Ectodermal cell (in vitro differentiated cells): ENCODE data around the gene SYT3.

ENCODE experiments used
- H3K27ac ChIP-seq: 2 replicates; pipeline ENCODE4 v1.7.0; 2013; ENCODE audit warnings: mild to moderate bottlenecking, low read depth, low read length; ENCODE audit not compliant: insufficient read depth, poor library complexity, severe bottlenecking
- H3K27me3 ChIP-seq: 2 replicates; pipeline ENCODE4 v1.7.0; 2013; ENCODE audit warnings: mild to moderate bottlenecking, low read length; ENCODE audit not compliant: insufficient read depth, control insufficient read depth, poor library complexity, severe bottlenecking
- H3K36me3 ChIP-seq: one replicate; pipeline ENCODE4 v1.7.0; 2013; ENCODE audit warnings: low read length; ENCODE audit not compliant: control insufficient read depth, insufficient read depth
- H3K4me1 ChIP-seq: one replicate; pipeline ENCODE4 v1.7.0; 2013; ENCODE audit warnings: low read length; ENCODE audit not compliant: control insufficient read depth, insufficient read depth
- H3K4me3 ChIP-seq: 2 replicates; pipeline ENCODE4 v1.7.0; 2013; ENCODE audit warnings: low read depth, low read length, control low read depth; ENCODE audit not compliant: insufficient read depth
- H3K9me3 ChIP-seq: 2 replicates; pipeline ENCODE4 v1.7.0; 2013; ENCODE audit warnings: mild to moderate bottlenecking, low read length, moderate library complexity; ENCODE audit not compliant: control insufficient read depth
- WGBS, 2 experiments: methylation state at CpG; one replicate each; pipeline ENCODE4 v1.1.7; 2013; ENCODE audit warnings: missing lambda C conversion rate in 2 of 2; 5-methylcytosine and 5-hydroxymethylcytosine counted together

SYT3 gene

GRCh38 chr19:50636317-50637085, 3.2 kb downstream of the SYT3 start:
- Histone ChIP-seq H3K27ac (no peak overlapping the region), H3K27me3 (peaks cover 23% of the 10 kb centered on the region), H3K4me1 (no peaks in the 10 kb centered on the region), H3K9me3 (no peaks in the 10 kb centered on the region), H3K36me3 (no peaks in the 10 kb centered on the region), H3K4me3 (no peak overlapping the region)
- 82 to 86% methylated on average over 5 of the region's 5 CpGs for WGBS, 2 experiments

- no peaks in the 10 kb centered on the region for H3K4me1 ChIP-seq
- no peaks in the 10 kb centered on the region for H3K9me3 ChIP-seq
- H3K36me3 ChIP-seq, result no peaks in the 10 kb centered on the region
- H3K27me3 ChIP-seq, result peaks cover 20% of the 10 kb centered on the region
- no peak overlapping the region for H3K27ac ChIP-seq
- 88 to 96% methylated on average over 1 to 2 of the region's 2 CpGs for WGBS, 2 experiments
- no peak overlapping the region for H3K4me3 ChIP-seq
Observed at GRCh38 chr19:50633973-50634372, 5.7 kb downstream of the SYT3 start.

GRCh38 chr19:50633359-50633758, 6.3 kb downstream of the SYT3 start:
- Histone ChIP-seq H3K27me3 (peaks cover 13% of the 10 kb centered on the region), H3K9me3 (no peaks in the 10 kb centered on the region), H3K36me3 (no peaks in the 10 kb centered on the region), H3K4me3 (no peak overlapping the region), H3K4me1 (no peaks in the 10 kb centered on the region), H3K27ac (no peak overlapping the region)
- 61 to 66% methylated on average over 2 of the region's 2 CpGs for WGBS, 2 experiments

GRCh38 chr19:50632151-50632835, 7.4 kb downstream of the SYT3 start:
- H3K4me3 ChIP-seq, result no peak overlapping the region
- H3K27ac ChIP-seq, result no peak overlapping the region
- no peaks in the 10 kb centered on the region for H3K4me1 ChIP-seq
- WGBS, 2 experiments, result 82 to 83% methylated on average over 20 of the region's 20 CpGs
- H3K36me3 ChIP-seq, result no peaks in the 10 kb centered on the region
- peaks cover 3% of the 10 kb centered on the region for H3K27me3 ChIP-seq
- no peaks in the 10 kb centered on the region for H3K9me3 ChIP-seq

- 84 to 85% methylated on average over 14 of the region's 14 CpGs for WGBS, 2 experiments
- H3K4me1 ChIP-seq, result no peaks in the 10 kb centered on the region
- no peak overlapping the region for H3K4me3 ChIP-seq
- H3K27me3 ChIP-seq, result no peaks in the 10 kb centered on the region
- H3K27ac ChIP-seq, result no peak overlapping the region
- no peaks in the 10 kb centered on the region for H3K9me3 ChIP-seq
- no peaks in the 10 kb centered on the region for H3K36me3 ChIP-seq
Observed at GRCh38 chr19:50629801-50630200, 9.9 kb downstream of the SYT3 start.

GRCh38 chr19:50629194-50629593, 10.5 kb downstream of the SYT3 start:
- 88 to 89% methylated on average over 20 of the region's 20 CpGs for WGBS, 2 experiments
- H3K36me3 ChIP-seq, result no peaks in the 10 kb centered on the region
- no peak overlapping the region for H3K4me3 ChIP-seq
- H3K4me1 ChIP-seq, result no peaks in the 10 kb centered on the region
- H3K9me3 ChIP-seq, result no peaks in the 10 kb centered on the region
- no peaks in the 10 kb centered on the region for H3K27me3 ChIP-seq
- H3K27ac ChIP-seq, result no peak overlapping the region

GRCh38 chr19:50628551-50628950, 11.1 kb downstream of the SYT3 start:
- no peaks in the 10 kb centered on the region for H3K27me3 ChIP-seq
- H3K36me3 ChIP-seq, result no peaks in the 10 kb centered on the region
- no peak overlapping the region for H3K27ac ChIP-seq
- 78 to 86% methylated on average over 7 of the region's 7 CpGs for WGBS, 2 experiments
- no peaks in the 10 kb centered on the region for H3K4me1 ChIP-seq
- H3K4me3 ChIP-seq, result no peak overlapping the region
- no peaks in the 10 kb centered on the region for H3K9me3 ChIP-seq

- WGBS, 2 experiments, result 84 to 87% methylated on average over 4 of the region's 5 CpGs
- H3K4me1 ChIP-seq, result no peaks in the 10 kb centered on the region
- H3K27ac ChIP-seq, result no peak overlapping the region
- H3K4me3 ChIP-seq, result no peak overlapping the region
- H3K9me3 ChIP-seq, result no peaks in the 10 kb centered on the region
- no peaks in the 10 kb centered on the region for H3K27me3 ChIP-seq
- H3K36me3 ChIP-seq, result no peaks in the 10 kb centered on the region
Observed at GRCh38 chr19:50628146-50628545, 11.5 kb downstream of the SYT3 start.

GRCh38 chr19:50626795-50627194, 12.9 kb downstream of the SYT3 start:
- 65 to 66% methylated on average over 3 to 4 of the region's 4 CpGs for WGBS, 2 experiments
- H3K27me3 ChIP-seq, result no peaks in the 10 kb centered on the region

GRCh38 chr19:50626011-50626410, 13.7 kb downstream of the SYT3 start:
- WGBS, 2 experiments, result 74 to 78% methylated on average over 4 of the region's 4 CpGs
- Histone ChIP-seq H3K9me3 (no peaks in the 10 kb centered on the region), H3K36me3 (no peaks in the 10 kb centered on the region), H3K27ac (no peak overlapping the region), H3K4me3 (no peak overlapping the region), H3K4me1 (no peaks in the 10 kb centered on the region), H3K27me3 (no peaks in the 10 kb centered on the region)

More at GRCh38 chr19:50626795-50627194, 12.9 kb downstream of the SYT3 start:
- no peaks in the 10 kb centered on the region for H3K36me3 ChIP-seq
- H3K9me3 ChIP-seq, result no peaks in the 10 kb centered on the region
- H3K4me1 ChIP-seq, result no peaks in the 10 kb centered on the region
- H3K4me3 ChIP-seq, result no peak overlapping the region
- H3K27ac ChIP-seq, result no peak overlapping the region
